Measurements from ENCODE around the gene MFF. TPM values are rescaled to one million over a fixed set of nuclear protein-coding genes. Genes with fewer than 3 reads are reported as not detected.

MFF gene
- total and polyA plus RNA-seq, 10 of the 15 experiments (the other 5 are each of a cell fraction or from before 2014, with no cell fraction given) = 19.6 to 131 (median 106) TPM

DNA sequence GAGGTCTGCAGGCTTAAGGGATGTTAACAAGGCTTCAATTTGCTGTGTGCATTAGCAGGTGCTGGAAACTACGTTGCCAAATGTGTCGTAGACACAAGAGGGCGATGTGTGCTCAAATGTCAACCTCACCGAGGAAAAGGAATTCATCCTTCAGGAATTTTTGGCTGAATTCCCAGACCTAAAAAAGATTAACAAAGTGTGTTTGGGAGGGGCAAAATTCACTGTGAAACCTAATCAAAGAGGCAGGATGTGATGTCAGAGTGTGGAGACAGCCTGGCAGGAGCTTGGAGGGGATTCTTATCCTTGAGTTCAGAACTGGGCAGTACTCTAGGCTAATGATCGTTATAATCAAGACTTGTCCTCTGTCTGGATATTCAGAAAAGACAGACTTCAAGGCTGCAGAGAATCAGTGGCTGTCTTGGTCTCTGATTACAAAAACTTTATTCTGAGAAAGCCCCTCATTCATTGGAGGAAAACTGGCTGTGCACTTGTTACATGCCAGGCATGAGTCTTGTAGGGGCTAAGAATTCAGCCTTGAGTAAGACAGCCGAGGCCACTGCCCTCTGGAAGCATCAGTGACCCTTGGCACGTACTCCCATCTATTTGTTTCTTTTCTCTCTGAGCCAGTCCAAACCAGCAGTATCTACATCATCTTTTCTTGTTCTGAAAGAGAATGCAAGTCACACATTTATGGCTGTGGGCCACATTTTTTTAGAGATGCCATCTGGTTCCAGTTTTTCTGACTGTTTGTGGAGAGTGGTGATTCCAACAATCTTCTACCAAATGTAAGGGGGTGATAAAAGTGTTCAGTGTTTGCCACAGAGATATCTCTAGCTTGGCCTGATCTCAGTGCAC lies 81.4 kb downstream of the MFF start (continued):
- TF ChIP-seq, protein P1, sequence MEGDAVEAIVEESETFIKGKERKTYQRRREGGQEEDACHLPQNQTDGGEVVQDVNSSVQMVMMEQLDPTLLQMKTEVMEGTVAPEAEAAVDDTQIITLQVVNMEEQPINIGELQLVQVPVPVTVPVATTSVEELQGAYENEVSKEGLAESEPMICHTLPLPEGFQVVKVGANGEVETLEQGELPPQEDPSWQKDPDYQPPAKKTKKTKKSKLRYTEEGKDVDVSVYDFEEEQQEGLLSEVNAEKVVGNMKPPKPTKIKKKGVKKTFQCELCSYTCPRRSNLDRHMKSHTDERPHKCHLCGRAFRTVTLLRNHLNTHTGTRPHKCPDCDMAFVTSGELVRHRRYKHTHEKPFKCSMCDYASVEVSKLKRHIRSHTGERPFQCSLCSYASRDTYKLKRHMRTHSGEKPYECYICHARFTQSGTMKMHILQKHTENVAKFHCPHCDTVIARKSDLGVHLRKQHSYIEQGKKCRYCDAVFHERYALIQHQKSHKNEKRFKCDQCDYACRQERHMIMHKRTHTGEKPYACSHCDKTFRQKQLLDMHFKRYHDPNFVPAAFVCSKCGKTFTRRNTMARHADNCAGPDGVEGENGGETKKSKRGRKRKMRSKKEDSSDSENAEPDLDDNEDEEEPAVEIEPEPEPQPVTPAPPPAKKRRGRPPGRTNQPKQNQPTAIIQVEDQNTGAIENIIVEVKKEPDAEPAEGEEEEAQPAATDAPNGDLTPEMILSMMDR (IDR thresholded peaks at IDR 0.05 in 2 of 3, conservative IDR thresholded peaks at IDR 0.05 in 1 of 3; ENCODE audit: control insufficient read depth in 2 of 3, extremely low read depth in 1 of 3, insufficient read depth in 1 of 3, low read depth in 3 of 3, low read length in 3 of 3) = peak; percentile 61 to 90 (median 74)
- TF ChIP-seq POU2F2 (IDR thresholded peaks at IDR 0.05; ENCODE audit: borderline replicate concordance, low read depth, low read length) = 0 out of 3 replicates have a peak, but pooled peaks have one; percentile 43
- TF ChIP-seq NFIC (IDR thresholded peaks at IDR 0.05; ENCODE audit: low read depth, low read length) = no peak
- TF ChIP-seq NBN (IDR thresholded peaks at IDR 0.05) = peak; percentile 39; the same call in 1 of the 2 replicates
- TF ChIP-seq SMC3 (IDR thresholded peaks at IDR 0.05; ENCODE audit: borderline replicate concordance, low read length) = peak; percentile 86
- TF ChIP-seq, protein P2, sequence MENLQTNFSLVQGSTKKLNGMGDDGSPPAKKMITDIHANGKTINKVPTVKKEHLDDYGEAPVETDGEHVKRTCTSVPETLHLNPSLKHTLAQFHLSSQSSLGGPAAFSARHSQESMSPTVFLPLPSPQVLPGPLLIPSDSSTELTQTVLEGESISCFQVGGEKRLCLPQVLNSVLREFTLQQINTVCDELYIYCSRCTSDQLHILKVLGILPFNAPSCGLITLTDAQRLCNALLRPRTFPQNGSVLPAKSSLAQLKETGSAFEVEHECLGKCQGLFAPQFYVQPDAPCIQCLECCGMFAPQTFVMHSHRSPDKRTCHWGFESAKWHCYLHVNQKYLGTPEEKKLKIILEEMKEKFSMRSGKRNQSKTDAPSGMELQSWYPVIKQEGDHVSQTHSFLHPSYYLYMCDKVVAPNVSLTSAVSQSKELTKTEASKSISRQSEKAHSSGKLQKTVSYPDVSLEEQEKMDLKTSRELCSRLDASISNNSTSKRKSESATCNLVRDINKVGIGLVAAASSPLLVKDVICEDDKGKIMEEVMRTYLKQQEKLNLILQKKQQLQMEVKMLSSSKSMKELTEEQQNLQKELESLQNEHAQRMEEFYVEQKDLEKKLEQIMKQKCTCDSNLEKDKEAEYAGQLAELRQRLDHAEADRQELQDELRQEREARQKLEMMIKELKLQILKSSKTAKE (IDR thresholded peaks at IDR 0.05; ENCODE audit: low read depth, poor library complexity, severe bottlenecking) = peak; percentile 36
- TF ChIP-seq CREM (IDR thresholded peaks at IDR 0.05; ENCODE audit: low read depth) = peak; percentile 62; the same call in 1 of the 2 replicates
- TF ChIP-seq IKZF2 (IDR thresholded peaks at IDR 0.05) = peak; percentile 90 to 91
- TF ChIP-seq WRNIP1 (IDR thresholded peaks at IDR 0.05; ENCODE audit: borderline replicate concordance, low read depth, low read length) = 0 out of 2 replicates have a peak, but pooled peaks have one; percentile 73
- TF ChIP-seq, protein P3, sequence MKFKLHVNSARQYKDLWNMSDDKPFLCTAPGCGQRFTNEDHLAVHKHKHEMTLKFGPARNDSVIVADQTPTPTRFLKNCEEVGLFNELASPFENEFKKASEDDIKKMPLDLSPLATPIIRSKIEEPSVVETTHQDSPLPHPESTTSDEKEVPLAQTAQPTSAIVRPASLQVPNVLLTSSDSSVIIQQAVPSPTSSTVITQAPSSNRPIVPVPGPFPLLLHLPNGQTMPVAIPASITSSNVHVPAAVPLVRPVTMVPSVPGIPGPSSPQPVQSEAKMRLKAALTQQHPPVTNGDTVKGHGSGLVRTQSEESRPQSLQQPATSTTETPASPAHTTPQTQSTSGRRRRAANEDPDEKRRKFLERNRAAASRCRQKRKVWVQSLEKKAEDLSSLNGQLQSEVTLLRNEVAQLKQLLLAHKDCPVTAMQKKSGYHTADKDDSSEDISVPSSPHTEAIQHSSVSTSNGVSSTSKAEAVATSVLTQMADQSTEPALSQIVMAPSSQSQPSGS (IDR thresholded peaks at IDR 0.05; ENCODE audit: low read length) = no peak
- TF ChIP-seq BCL11A (IDR thresholded peaks at IDR 0.05; ENCODE audit: low read depth, low read length) = no peak
- TF ChIP-seq, protein P4, sequence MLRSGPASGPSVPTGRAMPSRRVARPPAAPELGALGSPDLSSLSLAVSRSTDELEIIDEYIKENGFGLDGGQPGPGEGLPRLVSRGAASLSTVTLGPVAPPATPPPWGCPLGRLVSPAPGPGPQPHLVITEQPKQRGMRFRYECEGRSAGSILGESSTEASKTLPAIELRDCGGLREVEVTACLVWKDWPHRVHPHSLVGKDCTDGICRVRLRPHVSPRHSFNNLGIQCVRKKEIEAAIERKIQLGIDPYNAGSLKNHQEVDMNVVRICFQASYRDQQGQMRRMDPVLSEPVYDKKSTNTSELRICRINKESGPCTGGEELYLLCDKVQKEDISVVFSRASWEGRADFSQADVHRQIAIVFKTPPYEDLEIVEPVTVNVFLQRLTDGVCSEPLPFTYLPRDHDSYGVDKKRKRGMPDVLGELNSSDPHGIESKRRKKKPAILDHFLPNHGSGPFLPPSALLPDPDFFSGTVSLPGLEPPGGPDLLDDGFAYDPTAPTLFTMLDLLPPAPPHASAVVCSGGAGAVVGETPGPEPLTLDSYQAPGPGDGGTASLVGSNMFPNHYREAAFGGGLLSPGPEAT (IDR thresholded peaks at IDR 0.05; ENCODE audit: low read depth) = peak; percentile 72; the same call in 1 of the 2 replicates

Other genes with a start within 250 kb of the MFF start
- 2.4 and 2.5 TPM in 2 replicates for gene COL4A4, start 161.0 kb upstream of the MFF start, total RNA-seq (2014; rRNA removed)
- 2.0 and 2.6 TPM in 2 replicates for gene COL4A4, start 161.0 kb upstream of the MFF start, total RNA-seq (2014; rRNA removed; fragmentation: Illumina TruSeq; extraction: Trizol)
- gene COL4A4, start 161.0 kb upstream of the MFF start, total RNA-seq (2021) = 3.4 and 4.0 TPM in 2 replicates
- 0.19 and 0.26 TPM in 2 replicates for gene COL4A4, start 161.0 kb upstream of the MFF start, polyA plus RNA-seq (2011; rRNA removed)
- gene COL4A4, start 161.0 kb upstream of the MFF start, polyA plus RNA-seq (2014; fragmentation: Illumina TruSeq; extraction: Trizol) = 2.3 and 2.4 TPM in 2 replicates
- under 1 TPM; 0.42 to 0.48 TPM for gene COL4A4, start 161.0 kb upstream of the MFF start, polyA plus RNA-seq (2014; fragmentation: Nextera tagmentation; extraction: Ambion mirVana)
- gene COL4A4, start 161.0 kb upstream of the MFF start, polyA plus RNA-seq (2014; rRNA removed) = 1.9 TPM in 2 replicates
- 1 to 10 TPM; 2.2 to 2.7 TPM for gene COL4A4, start 161.0 kb upstream of the MFF start, polyA plus RNA-seq (2016; fragmentation: Nextera tagmentation; extraction: Ambion mirVana)
- 7.9 and 11.6 TPM in 2 replicates for gene COL4A3, start 160.6 kb upstream of the MFF start, total RNA-seq (2014; rRNA removed)
- 7.3 and 8.0 TPM in 2 replicates for gene COL4A3, start 160.6 kb upstream of the MFF start, total RNA-seq (2014; rRNA removed; fragmentation: Illumina TruSeq; extraction: Trizol)
- 4.3 and 5.3 TPM in 2 replicates for gene COL4A3, start 160.6 kb upstream of the MFF start, total RNA-seq (2021)
- gene COL4A3, start 160.6 kb upstream of the MFF start, polyA plus RNA-seq (2011; rRNA removed) = 0.33 and 0.34 TPM in 2 replicates
- gene COL4A3, start 160.6 kb upstream of the MFF start, polyA plus RNA-seq (2014; fragmentation: Illumina TruSeq; extraction: Trizol) = 6.7 and 7.6 TPM in 2 replicates
- 1 to 10 TPM in 1 of 2 experiments, under 1 TPM in 1; 0.68 to 1.3 TPM for gene COL4A3, start 160.6 kb upstream of the MFF start, polyA plus RNA-seq (2014; fragmentation: Nextera tagmentation; extraction: Ambion mirVana)
- 7.3 and 10.5 TPM in 2 replicates for gene COL4A3, start 160.6 kb upstream of the MFF start, polyA plus RNA-seq (2014; rRNA removed)
- 1 to 10 TPM; 2.1 to 2.4 TPM for gene COL4A3, start 160.6 kb upstream of the MFF start, polyA plus RNA-seq (2016; fragmentation: Nextera tagmentation; extraction: Ambion mirVana)
- not detected in 2 replicates for gene TM4SF20, start 54.1 kb downstream of the MFF start, total RNA-seq (2014; rRNA removed)
- not detected in 2 replicates for gene TM4SF20, start 54.1 kb downstream of the MFF start, total RNA-seq (2014; rRNA removed; fragmentation: Illumina TruSeq; extraction: Trizol)
- not detected in 2 replicates for gene TM4SF20, start 54.1 kb downstream of the MFF start, total RNA-seq (2021)
- 0.03 TPM in 1 of 2 replicates, not detected in the other for gene TM4SF20, start 54.1 kb downstream of the MFF start, polyA plus RNA-seq (2011; rRNA removed)
- gene TM4SF20, start 54.1 kb downstream of the MFF start, polyA plus RNA-seq (2014; fragmentation: Illumina TruSeq; extraction: Trizol) = not detected in 2 replicates
- under 1 TPM in 1 of 2 experiments, not detected in 1; 0.04 TPM for gene TM4SF20, start 54.1 kb downstream of the MFF start, polyA plus RNA-seq (2014; fragmentation: Nextera tagmentation; extraction: Ambion mirVana)
- not detected in 2 replicates for gene TM4SF20, start 54.1 kb downstream of the MFF start, polyA plus RNA-seq (2014; rRNA removed)
- under 1 TPM in 1 of 2 experiments, not detected in 1; 0.07 TPM for gene TM4SF20, start 54.1 kb downstream of the MFF start, polyA plus RNA-seq (2016; fragmentation: Nextera tagmentation; extraction: Ambion mirVana)
- not detected in 2 replicates for gene SCYGR1, start 62.7 kb downstream of the MFF start, total RNA-seq (2014; rRNA removed)
- not detected in 2 replicates for gene SCYGR1, start 62.7 kb downstream of the MFF start, total RNA-seq (2014; rRNA removed; fragmentation: Illumina TruSeq; extraction: Trizol)
- gene SCYGR1, start 62.7 kb downstream of the MFF start, total RNA-seq (2021) = not detected in 2 replicates
- not detected in 2 replicates for gene SCYGR1, start 62.7 kb downstream of the MFF start, polyA plus RNA-seq (2011; rRNA removed)
- gene SCYGR1, start 62.7 kb downstream of the MFF start, polyA plus RNA-seq (2014; fragmentation: Illumina TruSeq; extraction: Trizol) = not detected in 2 replicates
- gene SCYGR1, start 62.7 kb downstream of the MFF start, polyA plus RNA-seq (2014; fragmentation: Nextera tagmentation; extraction: Ambion mirVana) = not detected
- gene SCYGR1, start 62.7 kb downstream of the MFF start, polyA plus RNA-seq (2014; rRNA removed) = not detected in 2 replicates
- gene SCYGR1, start 62.7 kb downstream of the MFF start, polyA plus RNA-seq (2016; fragmentation: Nextera tagmentation; extraction: Ambion mirVana) = not detected
- 97.1 and 100 TPM in 2 replicates for gene AGFG1, start 146.9 kb downstream of the MFF start, total RNA-seq (2014; rRNA removed)
- 78.2 and 80.7 TPM in 2 replicates for gene AGFG1, start 146.9 kb downstream of the MFF start, total RNA-seq (2014; rRNA removed; fragmentation: Illumina TruSeq; extraction: Trizol)
- 108 and 113 TPM in 2 replicates for gene AGFG1, start 146.9 kb downstream of the MFF start, total RNA-seq (2021)
- gene AGFG1, start 146.9 kb downstream of the MFF start, polyA plus RNA-seq (2011; rRNA removed) = 228 and 243 TPM in 2 replicates
- gene AGFG1, start 146.9 kb downstream of the MFF start, polyA plus RNA-seq (2014; fragmentation: Illumina TruSeq; extraction: Trizol) = 78.4 and 96.3 TPM in 2 replicates
- 10 to 100 TPM; 28.6 to 53.2 TPM for gene AGFG1, start 146.9 kb downstream of the MFF start, polyA plus RNA-seq (2014; fragmentation: Nextera tagmentation; extraction: Ambion mirVana)
- gene AGFG1, start 146.9 kb downstream of the MFF start, polyA plus RNA-seq (2014; rRNA removed) = 76.3 and 82.7 TPM in 2 replicates
- gene AGFG1, start 146.9 kb downstream of the MFF start, polyA plus RNA-seq (2016; fragmentation: Nextera tagmentation; extraction: Ambion mirVana) = 1 to 10 TPM; 7.3 to 8.8 TPM